ENCODE results near the gene CHIC2. TPM values are rescaled to one million over a fixed set of nuclear protein-coding genes. Genes with fewer than 3 reads are reported as not detected.

The CHIC2 gene
- total RNA-seq, 1 experiment from 2014 or later = 8.2 TPM

GRCh38 chr4:53990641-53991040 lies 73.8 kb downstream of the CHIC2 start:
- no peak overlapping the region for H3K27ac ChIP-seq (ENCODE audit: insufficient read length, low read depth, low read length)
- Mint-ChIP-seq H3K36me3 (ENCODE audit: insufficient read depth in 1 of 3, low read depth in 3 of 3) (no peaks in the 10 kb centered on the region), H3K27ac (no peak overlapping the region), H3K9me3 (no peaks in the 10 kb centered on the region), H3K27me3 (ENCODE audit: low read depth) (no peaks in the 10 kb centered on the region), H3K4me1 (peaks cover 3 to 4% of the 10 kb centered on the region in 2 experiments), H3K4me3 (no peak overlapping the region)
- no peaks in the 10 kb centered on the region for H3K4me1 ChIP-seq (ENCODE audit: insufficient read depth, low read length)
- no peak overlapping the region for H4K91ac ChIP-seq (ENCODE audit: insufficient read length, low read depth, low read length)
- H3K56ac ChIP-seq (ENCODE audit: insufficient read length, low read depth, low read length) = no peak overlapping the region
- no peak for TF ChIP-seq CTCF (conservative IDR thresholded peaks at IDR 0.05)
- H4K8ac ChIP-seq (replicated peaks; ENCODE audit: insufficient read length, low read depth, low read length) = no peak overlapping the region
- no peak overlapping the region for H2BK20ac ChIP-seq (ENCODE audit: low read depth, low read length, poor library complexity, severe bottlenecking)
- no peak overlapping the region for H2BK12ac ChIP-seq (ENCODE audit: insufficient read length, low read depth, low read length)
- no peak overlapping the region for H2AFZ ChIP-seq (ENCODE audit: low read length)
- no peaks in the 10 kb centered on the region for H3K79me1 ChIP-seq (ENCODE audit: insufficient read depth, low read depth, low read length, poor library complexity, severe bottlenecking)
- no peaks in the 10 kb centered on the region for H3K27me3 ChIP-seq (ENCODE audit: insufficient read depth, low read length)
- no peaks in the 10 kb centered on the region for H4K20me1 ChIP-seq (ENCODE audit: control insufficient read depth, insufficient read depth, insufficient read length)
- H2BK5ac ChIP-seq (ENCODE audit: insufficient read length, low read length) = no peak overlapping the region
- H3K23ac ChIP-seq (ENCODE audit: insufficient read length, low read depth, low read length) = no peak overlapping the region
- H3K9ac ChIP-seq (ENCODE audit: extremely low read depth, insufficient read length, low read length) = no peak overlapping the region
- no peak overlapping the region for H3K18ac ChIP-seq (ENCODE audit: insufficient read length, low read depth, low read length)
- H3K23me2 ChIP-seq (ENCODE audit: insufficient read length, low read depth, low read length, poor library complexity, severe bottlenecking) = no peaks in the 10 kb centered on the region
- no peaks in the 10 kb centered on the region for H3K79me2 ChIP-seq (ENCODE audit: insufficient read depth, low read length)
- no peak overlapping the region for H2BK120ac ChIP-seq (ENCODE audit: low read depth, low read length, poor library complexity, severe bottlenecking)
- H4K5ac ChIP-seq (ENCODE audit: insufficient read length, low read depth, low read length) = no peak overlapping the region
- H3K4me2 ChIP-seq (ENCODE audit: insufficient read depth, insufficient read length, low read length) = no peak overlapping the region
- 100% methylated on average over 1 of the region's 4 CpGs for WGBS (ENCODE audit: extremely low coverage, insufficient read length, low lambda C conversion rate)
- no peak overlapping the region for H3T11ph ChIP-seq (ENCODE audit: low read length)
- H2BK15ac ChIP-seq (ENCODE audit: low read depth, low read length) = no peak overlapping the region
- no peaks in the 10 kb centered on the region for H3K9me3 ChIP-seq (ENCODE audit: control insufficient read depth, low read depth, low read length)
- no peak for DNase-seq
- no peak overlapping the region for H3K4ac ChIP-seq (ENCODE audit: low read depth, low read length)
- no peak overlapping the region for H3K14ac ChIP-seq (ENCODE audit: insufficient read depth, low read length)
- H2AK5ac ChIP-seq (ENCODE audit: insufficient read length, low read length) = no peak overlapping the region
